ENCODE results near the gene GRID2. TPM values are rescaled to one million over a fixed set of nuclear protein-coding genes. Genes with fewer than 3 reads are reported as not detected.

The GRID2 gene
- total and polyA plus RNA-seq, 8 donors, result 0.39 TPM; not detected in 7

DNA sequence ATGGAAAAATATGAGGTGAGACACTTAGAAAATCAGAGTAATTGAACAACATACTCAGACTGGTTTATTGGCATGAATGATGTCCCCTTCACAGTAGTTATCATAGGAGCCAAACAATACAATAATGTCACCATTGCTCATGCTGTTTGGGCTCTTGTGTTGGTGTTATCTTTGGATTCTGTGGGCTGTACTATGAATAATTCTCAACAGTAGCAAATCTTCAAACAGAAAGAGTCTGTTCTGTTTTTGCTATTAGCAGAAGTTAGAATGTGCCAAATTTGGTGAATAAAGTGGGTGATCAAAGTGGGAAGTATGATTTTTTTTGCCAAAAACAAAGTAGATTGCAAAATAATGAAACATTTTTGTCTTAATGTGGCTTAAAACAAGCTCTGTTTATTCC is 58.3 kb downstream of the GRID2 start:
- H3K4me3 ChIP-seq, result no peak overlapping the region
- FAIRE-seq, result no peak
- no peak for DNase-seq
- TF ChIP-seq, protein P1, sequence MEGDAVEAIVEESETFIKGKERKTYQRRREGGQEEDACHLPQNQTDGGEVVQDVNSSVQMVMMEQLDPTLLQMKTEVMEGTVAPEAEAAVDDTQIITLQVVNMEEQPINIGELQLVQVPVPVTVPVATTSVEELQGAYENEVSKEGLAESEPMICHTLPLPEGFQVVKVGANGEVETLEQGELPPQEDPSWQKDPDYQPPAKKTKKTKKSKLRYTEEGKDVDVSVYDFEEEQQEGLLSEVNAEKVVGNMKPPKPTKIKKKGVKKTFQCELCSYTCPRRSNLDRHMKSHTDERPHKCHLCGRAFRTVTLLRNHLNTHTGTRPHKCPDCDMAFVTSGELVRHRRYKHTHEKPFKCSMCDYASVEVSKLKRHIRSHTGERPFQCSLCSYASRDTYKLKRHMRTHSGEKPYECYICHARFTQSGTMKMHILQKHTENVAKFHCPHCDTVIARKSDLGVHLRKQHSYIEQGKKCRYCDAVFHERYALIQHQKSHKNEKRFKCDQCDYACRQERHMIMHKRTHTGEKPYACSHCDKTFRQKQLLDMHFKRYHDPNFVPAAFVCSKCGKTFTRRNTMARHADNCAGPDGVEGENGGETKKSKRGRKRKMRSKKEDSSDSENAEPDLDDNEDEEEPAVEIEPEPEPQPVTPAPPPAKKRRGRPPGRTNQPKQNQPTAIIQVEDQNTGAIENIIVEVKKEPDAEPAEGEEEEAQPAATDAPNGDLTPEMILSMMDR (IDR thresholded peaks at IDR 0.05), result no peak
- H3K27ac ChIP-seq, result no peak overlapping the region
- intact Hi-C loops (cut with DNase I), result no loop called here
- ATAC-seq, result no peak
- H3K27me3 ChIP-seq, result no peaks in the 10 kb centered on the region
- H3K36me3 ChIP-seq, result no peaks in the 10 kb centered on the region
- no peaks in the 10 kb centered on the region for H3K9me3 ChIP-seq
- H3K4me1 ChIP-seq, result no peaks in the 10 kb centered on the region

DNA sequence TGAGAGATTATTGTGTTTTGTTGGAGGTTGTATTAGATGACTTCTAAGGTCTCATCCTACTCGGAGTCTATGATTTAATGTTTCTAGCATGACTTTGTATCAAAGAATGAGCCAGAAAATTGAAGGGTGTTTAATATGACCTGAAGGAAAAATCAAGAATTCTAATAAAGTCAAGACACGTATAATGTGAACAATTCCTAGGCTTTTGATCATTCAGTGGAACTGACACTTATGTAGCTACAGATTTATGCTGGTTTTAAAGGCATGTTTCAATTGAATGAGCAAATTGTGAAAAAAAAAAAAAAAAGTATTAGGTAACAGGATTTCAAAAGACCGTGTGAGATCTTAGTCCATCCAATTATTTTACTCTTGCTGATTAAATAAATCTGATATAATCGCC is 64.9 kb downstream of the GRID2 start:
- intact Hi-C loops (cut with DNase I), result no loop called here
- TF ChIP-seq, protein P1 (IDR thresholded peaks at IDR 0.05), result no peak
- 85 to 88% methylated on average over 4 of the region's 4 CpGs for WGBS, 2 donors
- DNase-seq (no peak), FAIRE-seq (no peak), ATAC-seq (no peak)
- Histone ChIP-seq H3K4me3 (no peak overlapping the region), H3K27me3 (no peaks in the 10 kb centered on the region), H3K36me3 (no peaks in the 10 kb centered on the region), H3K27ac (no peak overlapping the region), H3K4me1 (no peaks in the 10 kb centered on the region), H3K9me3 (no peaks in the 10 kb centered on the region)

DNA sequence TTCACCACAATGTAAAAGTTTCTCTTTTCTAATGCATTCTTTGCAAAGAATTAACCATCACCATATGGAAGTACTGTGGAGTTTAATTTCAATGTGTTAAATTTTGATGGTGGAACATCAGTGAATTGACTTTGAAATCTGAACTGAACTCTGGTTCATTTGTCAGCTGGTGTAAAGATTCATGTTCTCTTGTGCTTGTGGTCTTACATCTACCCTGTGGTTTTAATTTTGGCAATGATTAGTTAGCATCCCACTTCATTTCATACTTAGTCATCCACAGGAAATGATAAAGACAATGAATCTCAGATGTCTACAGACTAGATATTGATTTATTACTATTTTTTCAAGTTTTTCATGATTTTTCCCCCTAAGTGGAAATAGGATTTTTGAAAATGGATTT is 77.8 kb downstream of the GRID2 start:
- FAIRE-seq (no peak), DNase-seq (no peak), ATAC-seq (no peak)
- TF ChIP-seq, protein P1 (IDR thresholded peaks at IDR 0.05), result no peak
- intact Hi-C loops (cut with DNase I), result no loop called here
- no peaks in the 10 kb centered on the region for H3K27me3 ChIP-seq
- no peak overlapping the region for H3K27ac ChIP-seq
- H3K4me3 ChIP-seq, result no peak overlapping the region
- H3K36me3 ChIP-seq, result no peaks in the 10 kb centered on the region
- H3K9me3 ChIP-seq, result no peaks in the 10 kb centered on the region
- H3K4me1 ChIP-seq, result no peaks in the 10 kb centered on the region

DNA sequence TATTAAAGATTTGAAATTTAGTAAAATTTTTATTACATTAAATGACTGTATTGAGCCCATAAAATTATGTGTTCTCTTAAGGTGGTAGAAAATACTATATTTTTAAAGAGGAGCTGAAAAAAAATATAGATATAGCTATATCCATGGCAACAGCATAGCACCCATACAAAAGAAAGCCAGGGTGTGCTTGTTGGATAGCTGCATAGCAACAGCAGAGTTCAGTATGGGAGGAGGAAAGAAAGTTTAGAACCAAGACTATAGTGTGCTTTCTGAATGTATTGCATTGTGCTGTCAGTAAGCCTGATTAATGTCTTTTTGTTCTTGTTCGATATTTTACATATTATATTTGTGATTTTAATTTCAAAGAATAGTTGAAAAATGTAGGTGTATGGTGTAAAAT is 78.4 kb downstream of the GRID2 start:
- H3K9me3 ChIP-seq, result no peaks in the 10 kb centered on the region
- WGBS, 2 donors, result 83 to 86% methylated on average over 1 of the region's 1 CpG
- no peak for DNase-seq
- intact Hi-C loops (cut with DNase I), result no loop called here
- TF ChIP-seq, protein P1 (IDR thresholded peaks at IDR 0.05), result no peak
- no peak for FAIRE-seq
- no peaks in the 10 kb centered on the region for H3K36me3 ChIP-seq
- H3K27ac ChIP-seq, result no peak overlapping the region
- no peak for ATAC-seq
- H3K4me1 ChIP-seq, result no peaks in the 10 kb centered on the region
- H3K27me3 ChIP-seq, result no peaks in the 10 kb centered on the region
- H3K4me3 ChIP-seq, result no peak overlapping the region

DNA sequence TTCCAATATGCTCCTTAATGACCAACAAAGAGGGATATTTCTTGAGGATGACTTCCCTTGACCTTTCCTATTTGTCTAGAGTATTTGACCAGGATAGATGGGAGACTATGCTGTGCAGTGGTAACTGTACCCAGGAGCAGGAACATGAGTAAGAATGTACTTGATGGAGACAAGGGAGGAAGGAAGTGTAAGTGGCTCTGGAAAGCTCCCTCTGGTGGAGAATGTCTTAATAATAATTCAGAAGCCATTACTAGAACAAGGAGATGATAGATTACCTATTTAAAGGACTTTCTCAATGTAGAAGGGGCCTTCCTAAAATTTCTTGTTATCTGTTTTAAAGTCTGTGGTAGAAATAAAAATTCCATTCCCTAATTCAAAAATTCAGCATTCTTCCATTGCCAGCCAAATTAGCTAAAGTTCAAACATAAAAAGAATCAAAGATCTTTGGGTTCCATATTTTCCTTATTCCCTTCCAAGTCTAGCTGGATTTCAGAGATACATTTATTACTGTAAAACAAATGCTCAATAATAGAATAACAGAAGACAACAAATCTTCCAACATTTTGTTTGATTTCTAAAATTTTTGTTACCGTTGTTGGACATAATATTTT is 83.8 kb downstream of the GRID2 start:
- Histone ChIP-seq H3K36me3 (no peaks in the 10 kb centered on the region), H3K27ac (no peak overlapping the region), H3K9me3 (no peaks in the 10 kb centered on the region), H3K4me1 (no peaks in the 10 kb centered on the region), H3K4me3 (no peak overlapping the region), H3K27me3 (no peaks in the 10 kb centered on the region)
- peak; percentile 64 to 81 (median 78) for ATAC-seq
- DNase-seq, result peak in 1 of 6 donors; percentile 14
- intact Hi-C loops (cut with DNase I), result no loop called here
- TF ChIP-seq, protein P1 (IDR thresholded peaks at IDR 0.05), result peak; percentile 14 to 48 (median 20)
- FAIRE-seq, result no peak
- WGBS, 2 donors, result 95 to 98% methylated on average over 1 of the region's 1 CpG
